Measurements from ENCODE around the gene IGSF21.

The IGSF21 gene

GRCh38 chr1:18404460-18404859 lies 296.9 kb downstream of the IGSF21 start:
- Histone ChIP-seq H3K4me2 (ENCODE audit: low read length) (no peak overlapping the region), H3F3A (ENCODE audit: insufficient read depth, low read length) (no peaks in the 10 kb centered on the region), H3K4me3 (ENCODE audit: low read depth, low read length, poor library complexity, severe bottlenecking) (no peak overlapping the region), H3K79me2 (ENCODE audit: insufficient read depth, low read length) (no peaks in the 10 kb centered on the region), H3K27ac (ENCODE audit: low read depth, low read length, poor library complexity, severe bottlenecking) (no peak overlapping the region), H3K9ac (ENCODE audit: low read length) (no peak overlapping the region), H3K27me3 (ENCODE audit: insufficient read depth, low read length) (no peaks in the 10 kb centered on the region), H3K9me3 (ENCODE audit: low read length) (no peaks in the 10 kb centered on the region), H2AFZ (ENCODE audit: low read length) (no peak overlapping the region), H4K20me1 (ENCODE audit: insufficient read depth, low read length) (no peaks in the 10 kb centered on the region), H3K9me2 (ENCODE audit: low read depth, low read length) (no peaks in the 10 kb centered on the region), H3K4me1 (ENCODE audit: insufficient read depth, low read length, severe bottlenecking) (no peaks in the 10 kb centered on the region), H3K36me3 (ENCODE audit: insufficient read depth, low read length) (no peaks in the 10 kb centered on the region)
- no peak for TF ChIP-seq CTCF (IDR thresholded peaks at IDR 0.05; ENCODE audit: low read length)
- no peak for TF ChIP-seq EZH2 (IDR thresholded peaks at IDR 0.05; ENCODE audit: borderline replicate concordance, low read length)

GRCh38 chr1:18407166-18408045 lies 299.8 kb downstream of the IGSF21 start:
- Histone ChIP-seq H3K27me3 (ENCODE audit: insufficient read depth, low read length) (peaks cover 6% of the 10 kb centered on the region; the same call in 1 of the 2 replicates), H3F3A (ENCODE audit: insufficient read depth, low read length) (no peaks in the 10 kb centered on the region), H3K27ac (ENCODE audit: low read depth, low read length, poor library complexity, severe bottlenecking) (no peak overlapping the region), H3K36me3 (ENCODE audit: insufficient read depth, low read length) (no peaks in the 10 kb centered on the region; the same call in 1 of the 2 replicates), H4K20me1 (ENCODE audit: insufficient read depth, low read length) (no peaks in the 10 kb centered on the region), H3K9ac (ENCODE audit: low read length) (no peak overlapping the region), H3K4me3 (ENCODE audit: low read depth, low read length, poor library complexity, severe bottlenecking) (no peak overlapping the region), H3K9me2 (ENCODE audit: low read depth, low read length) (no peaks in the 10 kb centered on the region), H3K9me3 (ENCODE audit: low read length) (no peaks in the 10 kb centered on the region), H2AFZ (ENCODE audit: low read length) (no peak overlapping the region), H3K79me2 (ENCODE audit: insufficient read depth, low read length) (no peaks in the 10 kb centered on the region), H3K4me1 (ENCODE audit: insufficient read depth, low read length, severe bottlenecking) (no peaks in the 10 kb centered on the region), H3K4me2 (ENCODE audit: low read length) (no peak overlapping the region)
- TF ChIP-seq CTCF (IDR thresholded peaks at IDR 0.05; ENCODE audit: low read length) (no peak), EZH2 (IDR thresholded peaks at IDR 0.05; ENCODE audit: borderline replicate concordance, low read length) (no peak)

- H3K79me2 ChIP-seq (ENCODE audit: insufficient read depth, low read length), result no peaks in the 10 kb centered on the region
- no peak overlapping the region for H2AFZ ChIP-seq (ENCODE audit: low read length)
These were observed 301.2 kb downstream of the IGSF21 start for GRCh38 chr1:18408656-18409370.

More at GRCh38 chr1:18408656-18409370, 301.2 kb downstream of the IGSF21 start:
- H3F3A ChIP-seq (ENCODE audit: insufficient read depth, low read length), result no peaks in the 10 kb centered on the region
- no peaks in the 10 kb centered on the region for H3K4me1 ChIP-seq (ENCODE audit: insufficient read depth, low read length, severe bottlenecking)
- no peaks in the 10 kb centered on the region for H4K20me1 ChIP-seq (ENCODE audit: insufficient read depth, low read length)
- H3K27ac ChIP-seq (ENCODE audit: low read depth, low read length, poor library complexity, severe bottlenecking), result no peak overlapping the region
- peaks cover 6% of the 10 kb centered on the region; the same call in 1 of the 2 replicates for H3K27me3 ChIP-seq (ENCODE audit: insufficient read depth, low read length)
- TF ChIP-seq EZH2 (IDR thresholded peaks at IDR 0.05; ENCODE audit: borderline replicate concordance, low read length), result no peak
- TF ChIP-seq CTCF (IDR thresholded peaks at IDR 0.05; ENCODE audit: low read length), result no peak
- no peak overlapping the region for H3K4me3 ChIP-seq (ENCODE audit: low read depth, low read length, poor library complexity, severe bottlenecking)
- H3K9me2 ChIP-seq (ENCODE audit: low read depth, low read length), result no peaks in the 10 kb centered on the region
- H3K9me3 ChIP-seq (ENCODE audit: low read length), result no peaks in the 10 kb centered on the region
- H3K4me2 ChIP-seq (ENCODE audit: low read length), result no peak overlapping the region
- H3K36me3 ChIP-seq (ENCODE audit: insufficient read depth, low read length), result no peaks in the 10 kb centered on the region; the same call in 1 of the 2 replicates
- H3K9ac ChIP-seq (ENCODE audit: low read length), result no peak overlapping the region

Data from OCI-LY1 (cell line).